MM.1S (cell line): ENCODE data around the gene DDX10.

Source experiments
- EZH2 ChIP-seq: fragments of 300-600 bp; sonication (generic); optimal IDR thresholded peaks from 2 replicates; pipeline ENCODE3; 2017; ENCODE audit warnings: low read depth, mild to moderate bottlenecking, antibody characterized with exemption, low read length, mixed read lengths
- TF ChIP-seq, protein P1 (sequence below): fragments of 300-600 bp; sonication (generic); IDR thresholded peaks from 2 replicates; pipeline ENCODE4 v1.5.1; 2016; ENCODE audit warnings: antibody characterized with exemption, low read length, mixed read lengths

GRCh38 chr11:108703916-108704315, 39.0 kb downstream of the DDX10 start:
- no peak for TF ChIP-seq EZH2
- TF ChIP-seq, protein P1, sequence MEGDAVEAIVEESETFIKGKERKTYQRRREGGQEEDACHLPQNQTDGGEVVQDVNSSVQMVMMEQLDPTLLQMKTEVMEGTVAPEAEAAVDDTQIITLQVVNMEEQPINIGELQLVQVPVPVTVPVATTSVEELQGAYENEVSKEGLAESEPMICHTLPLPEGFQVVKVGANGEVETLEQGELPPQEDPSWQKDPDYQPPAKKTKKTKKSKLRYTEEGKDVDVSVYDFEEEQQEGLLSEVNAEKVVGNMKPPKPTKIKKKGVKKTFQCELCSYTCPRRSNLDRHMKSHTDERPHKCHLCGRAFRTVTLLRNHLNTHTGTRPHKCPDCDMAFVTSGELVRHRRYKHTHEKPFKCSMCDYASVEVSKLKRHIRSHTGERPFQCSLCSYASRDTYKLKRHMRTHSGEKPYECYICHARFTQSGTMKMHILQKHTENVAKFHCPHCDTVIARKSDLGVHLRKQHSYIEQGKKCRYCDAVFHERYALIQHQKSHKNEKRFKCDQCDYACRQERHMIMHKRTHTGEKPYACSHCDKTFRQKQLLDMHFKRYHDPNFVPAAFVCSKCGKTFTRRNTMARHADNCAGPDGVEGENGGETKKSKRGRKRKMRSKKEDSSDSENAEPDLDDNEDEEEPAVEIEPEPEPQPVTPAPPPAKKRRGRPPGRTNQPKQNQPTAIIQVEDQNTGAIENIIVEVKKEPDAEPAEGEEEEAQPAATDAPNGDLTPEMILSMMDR: no peak
